Measurements from ENCODE around the gene CELF2.

DNA sequence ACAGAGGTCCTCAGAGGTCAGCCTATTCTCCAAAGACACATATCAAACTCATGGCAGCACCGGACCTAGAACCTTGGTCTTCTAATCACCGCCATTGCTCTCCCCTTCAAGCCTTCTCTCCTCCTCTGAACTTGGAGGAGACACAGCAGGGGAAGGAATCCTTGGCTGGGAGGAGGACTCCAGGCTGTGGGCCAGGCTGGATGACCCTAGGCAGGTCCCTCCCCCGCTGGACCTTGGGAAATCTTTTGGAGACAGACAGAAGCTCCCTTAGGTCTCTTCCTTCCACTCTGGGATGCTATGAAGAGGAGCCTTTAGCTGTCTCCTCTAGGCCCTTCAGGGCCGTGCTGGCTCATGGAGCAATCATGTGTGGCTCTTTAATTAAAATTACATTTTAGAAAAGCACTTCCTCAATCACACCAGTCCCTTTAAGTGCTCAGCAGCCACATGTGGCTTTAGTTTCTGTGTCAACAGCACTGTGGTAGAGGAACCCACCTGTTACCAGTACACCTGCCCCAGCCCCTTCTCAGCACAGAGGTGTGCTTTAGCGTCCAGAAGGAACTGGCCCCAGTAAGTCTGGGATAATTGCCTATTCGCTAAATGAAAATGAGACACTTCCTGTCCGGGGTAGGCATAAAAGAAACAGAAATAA, 238.2 kb downstream of the CELF2 start:
- TF ChIP-seq REST (IDR thresholded peaks at IDR 0.05; ENCODE audit: insufficient read depth in 1 of 2, low read depth in 2 of 2, low read length in 2 of 2) (no peak), POLR2AphosphoS5 (IDR thresholded peaks at IDR 0.05; ENCODE audit: low read depth, low read length) (no peak), TAF1 (IDR thresholded peaks at IDR 0.05; ENCODE audit: borderline replicate concordance, insufficient read depth, low read length) (no peak), SIN3A (IDR thresholded peaks at IDR 0.05; ENCODE audit: borderline replicate concordance, insufficient read depth, low read length) (no peak)

Measured in PFSK-1 (cell line).